Activated gamma-delta T cell treated with anti-CD3 and anti-CD28 coated beads, Interleukin-2, amount 50 U/mL, for 16 hours (primary cell): ENCODE measurements around the gene TTLL9.
"Not testable (repeated sequence)": the region's sequence is repeated elsewhere in the genome, so short reads cannot be mapped to it uniquely, and the experiment has no call there.

Source experiments
- DNase-seq: peaks from one replicate; pipeline ENCODE4 v3.0.0-alpha.2; 2020; ENCODE audit warnings: low read depth

The TTLL9 gene

DNA sequence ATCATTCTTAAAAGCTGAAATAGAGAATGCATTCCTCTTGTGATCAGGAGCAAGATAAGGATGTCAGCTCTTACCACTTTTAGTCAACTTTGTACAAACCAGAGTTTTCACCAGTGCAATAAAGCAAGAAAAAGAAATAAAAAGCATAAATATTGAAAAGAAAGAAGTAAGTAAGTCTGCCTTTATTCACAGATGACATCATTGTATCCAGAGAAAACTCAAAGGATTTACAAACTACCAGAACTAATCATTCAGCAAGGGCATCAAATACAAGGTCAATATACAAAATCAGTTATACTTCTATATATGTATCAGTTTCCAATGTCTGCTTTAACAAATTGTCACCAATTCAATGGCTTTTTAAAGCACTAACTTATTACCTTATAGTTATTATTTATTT lies 13.4 kb downstream of the TTLL9 start:
- no peak for DNase-seq

DNA sequence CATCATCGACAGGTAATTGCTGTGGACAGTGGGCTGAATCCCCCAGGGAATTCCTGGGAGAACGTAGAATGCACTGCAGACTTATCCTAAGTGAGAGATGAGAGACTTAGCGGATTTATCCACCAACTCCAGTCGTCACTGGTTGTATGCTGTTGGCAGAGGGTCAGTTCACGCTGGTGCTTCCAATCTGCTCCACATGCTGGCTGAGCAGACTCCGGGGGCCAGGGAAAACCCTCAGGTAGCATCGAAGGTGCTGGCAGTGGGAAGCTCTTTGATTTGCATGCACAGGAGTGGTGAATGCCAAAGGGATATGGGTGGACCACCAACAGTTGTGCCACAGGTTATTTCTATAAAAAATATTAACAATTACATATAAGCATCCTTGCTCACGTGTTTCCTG lies 20.2 kb downstream of the TTLL9 start:
- DNase-seq = no peak

DNA sequence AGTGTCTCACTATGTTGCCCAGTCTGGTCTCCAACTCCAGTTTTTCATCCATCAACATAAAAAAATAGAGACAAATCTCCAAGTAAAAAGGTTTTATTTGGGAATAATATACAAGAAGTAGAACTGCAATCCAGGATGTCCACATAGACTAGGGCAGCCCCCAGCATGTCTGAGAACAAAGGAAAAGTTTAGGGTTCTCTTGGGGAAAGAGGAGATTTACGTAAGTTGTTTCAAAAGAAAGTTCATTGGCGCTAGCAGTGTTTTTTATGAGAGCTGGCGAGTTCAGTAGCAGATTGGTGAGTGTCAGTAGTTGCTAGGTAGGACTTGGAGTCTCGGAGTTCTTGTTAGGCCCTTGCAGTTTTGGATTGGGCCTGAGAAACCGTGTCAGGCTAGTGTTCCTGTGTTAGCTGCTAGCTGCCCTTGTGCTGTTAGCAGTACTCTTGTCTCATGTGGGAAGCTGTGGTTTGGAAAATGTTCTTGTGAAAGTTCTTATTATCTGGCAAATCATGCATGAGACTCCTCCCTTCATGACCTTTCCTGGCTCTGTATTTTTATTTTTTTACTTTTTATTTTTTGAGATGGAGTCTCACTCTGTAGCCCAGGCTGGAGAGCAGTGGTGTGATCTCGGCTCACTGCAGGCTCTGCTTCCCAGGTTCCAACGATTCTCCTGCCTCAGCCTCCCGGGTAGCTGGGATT lies 24.7 kb downstream of the TTLL9 start:
- no peak for DNase-seq

DNA sequence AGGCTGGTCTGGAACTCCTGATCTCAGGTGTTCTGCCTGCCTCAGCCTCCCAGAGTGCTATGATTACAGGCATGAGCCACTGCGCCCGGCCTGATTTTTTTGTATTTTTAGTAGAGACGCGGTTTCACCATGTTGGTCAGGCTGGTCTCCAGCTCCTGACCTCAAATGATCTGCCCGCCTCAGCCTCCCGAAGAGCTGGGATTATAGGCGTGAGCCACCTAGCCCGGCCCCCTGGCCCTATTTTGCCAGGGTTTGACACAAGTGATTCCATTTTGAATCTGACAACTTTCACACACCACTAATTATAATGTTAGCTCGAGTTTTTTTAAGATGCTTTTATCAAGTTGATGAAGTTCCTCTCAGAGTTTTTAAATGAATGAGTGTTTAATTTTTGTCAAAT lies 25.6 kb downstream of the TTLL9 start:
- DNase-seq = no peak

DNA sequence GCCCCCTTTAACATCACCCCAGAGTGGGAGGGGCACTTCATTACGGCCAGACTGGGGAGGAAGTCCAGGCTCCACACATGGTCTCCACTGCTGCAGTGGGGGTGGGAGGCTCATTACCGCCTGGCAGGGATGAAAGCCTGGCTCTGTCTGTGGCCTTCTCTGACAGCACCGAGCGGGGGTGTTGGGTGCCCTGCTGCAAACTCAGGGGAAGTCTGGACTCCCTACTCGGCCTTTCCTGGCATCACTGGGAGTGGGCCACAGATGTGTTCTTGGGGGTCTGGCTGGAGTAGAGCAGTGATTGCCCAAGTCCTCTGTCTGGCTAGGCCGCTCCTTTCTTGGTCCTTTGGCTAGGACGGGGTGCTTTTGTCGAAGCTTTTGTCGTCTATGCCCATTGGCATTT lies 27.1 kb downstream of the TTLL9 start:
- no peak for DNase-seq

DNA sequence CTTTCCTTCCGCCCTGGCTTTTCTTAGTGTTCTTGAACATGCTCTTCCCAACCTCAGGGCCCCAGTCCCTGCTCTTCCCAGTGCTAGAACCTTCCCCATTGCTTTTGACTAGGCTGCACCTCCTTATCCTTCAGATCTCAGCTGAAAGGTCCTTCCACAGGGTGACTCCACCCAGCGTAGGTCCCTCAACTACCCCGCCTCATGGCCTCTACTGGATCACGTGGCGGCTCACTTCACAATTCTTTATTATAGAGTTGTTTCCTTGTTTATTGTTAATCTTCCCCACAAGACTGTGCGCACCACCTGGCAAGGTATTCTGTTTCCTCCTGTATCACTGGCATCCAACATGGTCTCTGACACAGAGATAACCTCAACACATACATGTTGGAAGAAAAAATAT lies 31.2 kb downstream of the TTLL9 start:
- DNase-seq = no peak

DNA sequence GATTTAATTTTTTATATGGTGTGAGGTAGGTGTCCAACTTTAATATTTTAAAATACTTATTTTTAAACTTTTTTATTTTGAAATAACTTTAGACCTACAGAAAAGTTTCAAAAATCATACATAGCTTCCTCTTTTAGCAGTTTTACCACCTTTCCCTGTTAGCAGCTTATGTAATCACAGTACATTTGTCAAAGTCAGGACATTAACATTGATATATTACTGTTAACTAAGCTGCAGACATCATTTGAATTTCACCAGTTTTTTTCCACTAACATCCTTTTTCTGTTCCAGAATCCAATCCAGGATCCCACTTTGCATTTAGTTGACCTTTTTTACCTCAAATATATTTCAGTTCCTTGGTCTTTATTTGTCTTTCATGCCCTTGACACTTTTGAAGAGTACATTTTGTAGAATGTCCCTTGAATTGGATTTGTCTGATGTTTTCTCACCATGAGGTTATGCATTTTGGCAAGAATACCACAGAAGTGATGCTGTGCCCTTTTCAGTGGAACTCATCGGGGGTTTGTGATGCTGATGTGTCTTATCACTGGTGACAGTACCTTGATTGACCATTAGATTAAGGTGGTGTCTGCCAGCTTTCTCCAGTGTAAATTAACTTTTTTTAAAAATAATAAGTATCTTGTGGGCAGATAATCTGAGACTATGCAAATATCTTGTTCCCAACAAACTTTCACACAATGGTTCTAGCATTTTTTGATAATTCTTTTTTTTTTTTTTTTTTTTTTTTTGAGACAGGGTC lies 33.4 kb downstream of the TTLL9 start:
- no peak for DNase-seq

DNA sequence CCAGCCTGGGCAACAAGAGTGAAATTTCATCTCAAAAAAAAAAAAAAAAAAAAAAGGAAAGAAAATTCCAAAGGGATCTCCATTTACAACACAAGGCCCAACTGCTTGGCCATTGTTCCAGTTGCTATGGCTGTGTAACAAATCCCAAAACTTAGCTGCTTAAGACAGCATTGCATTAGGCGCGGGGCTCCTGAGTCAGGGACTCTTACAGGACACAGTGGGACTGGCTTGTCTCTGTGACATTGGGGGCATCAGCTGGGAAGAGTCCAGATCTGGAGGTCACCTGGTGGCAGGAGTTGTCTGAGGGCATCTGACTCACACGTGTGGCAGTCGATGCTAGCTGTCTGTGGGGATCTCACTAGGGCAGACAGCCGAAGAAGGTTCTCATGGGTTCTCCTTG lies 35.6 kb downstream of the TTLL9 start:
- no peak for DNase-seq

DNA sequence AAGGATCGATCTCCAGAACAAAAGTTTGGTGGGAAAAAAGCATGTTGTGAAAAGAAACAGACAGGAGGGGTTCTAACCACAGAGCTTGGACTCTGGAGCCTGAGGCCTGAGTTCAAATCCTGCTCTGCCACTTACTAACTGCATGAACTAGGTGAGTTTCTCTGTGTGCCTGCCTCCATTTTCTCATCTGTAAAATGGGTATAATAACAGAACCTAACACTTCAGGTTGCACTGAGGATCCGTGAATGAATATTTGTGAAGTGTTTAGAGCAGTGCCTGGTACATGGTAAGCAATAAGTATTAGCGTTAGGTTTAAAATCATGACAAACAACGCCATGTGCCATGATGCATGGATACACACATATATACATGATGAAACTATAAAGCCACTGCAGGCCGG lies 36.6 kb downstream of the TTLL9 start:
- DNase-seq = no peak

DNA sequence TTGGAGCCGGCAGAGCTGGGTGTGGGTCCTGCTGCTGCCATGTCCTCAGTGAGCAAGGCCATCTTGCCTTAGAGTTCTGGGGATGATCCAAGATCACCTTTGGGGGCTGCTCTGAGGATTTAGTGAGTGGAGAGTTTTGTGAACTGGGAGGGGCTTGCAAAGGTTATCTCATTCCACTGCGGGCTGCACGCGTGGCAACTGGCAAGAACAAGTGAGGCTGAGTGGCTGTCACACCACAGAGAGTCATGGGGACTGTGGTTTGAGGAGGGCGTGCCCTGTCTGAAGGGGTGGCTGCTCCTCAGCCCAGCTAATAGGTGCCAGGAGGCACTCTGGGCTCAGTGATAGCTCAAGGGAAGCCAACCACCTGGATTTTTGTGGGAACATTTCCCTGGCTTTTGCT lies 37.6 kb downstream of the TTLL9 start:
- DNase-seq = no peak

DNA sequence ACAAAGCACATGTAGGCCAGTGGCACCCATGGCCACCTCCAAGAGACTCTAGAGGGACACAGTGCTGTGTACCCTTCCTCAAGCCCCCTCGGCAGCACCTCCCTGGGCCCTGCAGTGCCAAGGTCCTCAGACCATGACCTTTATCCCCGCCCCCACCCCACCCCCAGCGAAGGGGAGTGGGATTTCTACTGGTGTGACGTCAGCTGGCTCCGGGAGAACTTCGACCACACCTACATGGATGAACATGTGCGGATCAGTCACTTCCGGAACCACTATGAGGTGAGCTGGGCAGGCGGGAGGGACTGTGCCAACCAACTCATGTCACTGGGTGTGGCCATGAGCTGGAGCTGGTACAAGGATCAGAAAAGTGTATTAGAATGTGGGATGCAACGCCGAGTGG lies 38.0 kb downstream of the TTLL9 start:
- DNase-seq = no peak

DNA sequence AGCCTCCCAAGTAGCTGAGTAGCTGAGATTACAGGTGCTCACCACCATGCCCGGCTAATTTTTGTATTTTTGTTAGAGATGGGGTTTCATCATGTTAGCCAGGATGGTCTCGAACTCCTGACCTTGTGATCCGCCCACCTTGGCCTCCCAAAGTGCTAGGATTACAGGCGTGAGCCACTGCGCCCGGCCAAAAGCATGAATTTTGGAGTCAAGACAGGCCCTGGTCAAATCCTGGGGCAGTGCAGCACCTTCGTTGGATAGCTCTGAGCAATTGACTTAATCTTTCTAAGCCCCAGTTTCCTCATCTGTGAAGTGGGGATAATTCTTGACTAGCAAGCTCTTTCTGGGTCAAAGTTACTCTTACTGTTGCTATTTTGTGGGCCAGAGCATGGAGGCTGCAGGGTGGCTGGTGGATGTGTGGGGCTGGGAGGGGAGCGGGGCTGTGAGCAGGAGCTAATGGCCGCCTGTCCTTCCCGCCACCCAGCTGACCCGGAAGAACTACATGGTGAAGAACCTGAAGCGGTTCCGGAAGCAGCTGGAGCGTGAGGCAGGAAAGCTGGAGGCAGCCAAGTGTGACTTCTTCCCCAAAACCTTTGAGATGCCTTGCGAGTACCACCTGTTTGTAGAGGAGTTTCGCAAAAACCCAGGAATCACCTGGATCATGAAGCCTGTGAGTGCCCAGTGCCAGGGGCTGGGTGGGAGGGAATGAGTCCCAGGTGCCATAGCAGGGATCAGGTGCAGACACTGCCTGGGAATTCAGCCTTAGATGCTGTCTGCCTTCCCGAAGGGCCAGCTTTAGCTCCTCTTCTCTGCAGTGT lies 39.0 kb downstream of the TTLL9 start:
- no peak for DNase-seq

DNA sequence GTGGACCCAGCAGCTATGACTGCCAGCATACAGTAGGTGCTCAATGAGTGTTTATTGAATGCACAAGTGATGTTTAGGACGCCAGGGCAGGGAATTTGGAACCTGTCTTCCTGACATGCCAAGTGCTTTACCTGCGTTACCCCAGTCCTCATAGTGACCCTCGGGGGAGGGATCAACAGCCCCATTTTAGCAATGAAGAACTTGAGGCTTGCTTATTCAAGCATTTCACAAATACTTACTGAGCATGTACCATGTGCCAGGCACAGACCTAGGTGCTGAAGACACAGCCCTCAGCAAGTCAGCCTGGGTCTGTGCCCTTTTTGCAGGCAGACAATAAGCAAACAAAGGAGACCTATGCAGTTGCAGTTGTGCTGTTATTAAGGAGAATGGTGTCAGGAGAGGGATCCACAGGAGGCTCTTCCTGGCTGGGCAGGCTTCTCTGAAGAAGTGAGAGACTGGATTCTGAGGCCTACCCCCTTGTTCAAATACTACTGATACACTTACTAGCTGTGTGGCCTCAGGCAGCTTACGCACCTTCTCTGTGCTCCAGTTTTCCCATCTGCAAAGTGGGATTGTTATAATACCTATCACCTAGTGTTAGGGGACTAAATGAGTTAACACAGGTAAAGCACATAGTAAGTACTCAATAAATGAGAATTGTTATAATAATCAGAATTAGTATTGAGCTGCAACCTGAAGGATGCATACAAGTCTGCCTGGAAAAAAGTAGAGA lies 39.8 kb downstream of the TTLL9 start:
- no peak for DNase-seq

DNA sequence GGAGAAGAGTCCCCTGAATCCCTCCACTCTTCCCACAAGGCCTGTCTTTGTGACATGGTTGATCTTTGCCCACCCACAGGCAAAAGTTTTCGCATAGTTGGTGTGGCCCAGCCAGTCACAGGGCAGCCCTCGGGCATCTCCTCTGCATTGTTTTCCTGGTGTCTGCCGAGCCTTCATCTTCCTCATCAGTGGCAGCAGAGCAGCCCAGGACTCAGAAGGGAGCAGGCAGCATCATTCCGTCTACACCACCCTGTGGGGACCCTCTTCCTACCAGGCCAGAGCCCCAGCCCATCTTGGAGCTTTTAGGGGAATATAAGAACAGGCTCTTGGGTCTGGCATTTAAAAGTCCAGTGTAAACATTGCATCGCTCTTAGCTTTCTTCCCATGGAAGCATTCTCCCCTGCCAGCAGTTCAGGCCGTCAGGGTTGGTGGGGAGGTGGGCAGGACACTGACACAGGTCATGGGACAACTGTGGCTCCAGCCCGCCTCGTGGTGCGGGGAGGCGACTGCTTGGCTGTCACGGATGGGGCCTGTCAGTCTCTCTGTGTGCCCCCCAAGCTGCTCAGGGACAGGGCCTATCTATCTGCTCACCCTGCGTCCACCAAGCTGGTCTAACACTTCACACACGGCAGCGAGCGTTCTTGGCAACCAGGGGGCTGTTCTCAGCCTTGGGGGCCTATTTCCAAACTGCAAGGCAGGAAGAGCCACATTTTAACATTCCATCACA lies 43.2 kb downstream of the TTLL9 start:
- DNase-seq = no peak

DNA sequence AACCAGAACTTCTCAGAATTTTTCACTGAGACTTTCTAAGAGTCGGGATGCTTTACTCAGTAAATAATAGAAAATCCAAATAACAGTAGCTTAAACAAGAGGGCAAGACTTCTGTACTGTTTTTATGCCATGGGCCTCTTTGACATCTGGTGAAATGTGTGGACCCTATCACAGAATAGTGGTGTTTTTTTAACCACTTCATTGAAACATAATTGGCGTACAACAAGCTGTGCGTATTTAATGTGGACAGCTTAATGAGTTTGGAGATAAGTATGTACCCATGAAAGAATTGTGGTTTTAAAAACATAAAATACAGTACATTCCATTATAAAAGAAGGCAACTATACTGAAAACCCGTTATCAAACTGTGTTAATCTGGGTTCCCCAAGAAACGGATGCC lies 43.7 kb downstream of the TTLL9 start:
- no peak for DNase-seq

DNA sequence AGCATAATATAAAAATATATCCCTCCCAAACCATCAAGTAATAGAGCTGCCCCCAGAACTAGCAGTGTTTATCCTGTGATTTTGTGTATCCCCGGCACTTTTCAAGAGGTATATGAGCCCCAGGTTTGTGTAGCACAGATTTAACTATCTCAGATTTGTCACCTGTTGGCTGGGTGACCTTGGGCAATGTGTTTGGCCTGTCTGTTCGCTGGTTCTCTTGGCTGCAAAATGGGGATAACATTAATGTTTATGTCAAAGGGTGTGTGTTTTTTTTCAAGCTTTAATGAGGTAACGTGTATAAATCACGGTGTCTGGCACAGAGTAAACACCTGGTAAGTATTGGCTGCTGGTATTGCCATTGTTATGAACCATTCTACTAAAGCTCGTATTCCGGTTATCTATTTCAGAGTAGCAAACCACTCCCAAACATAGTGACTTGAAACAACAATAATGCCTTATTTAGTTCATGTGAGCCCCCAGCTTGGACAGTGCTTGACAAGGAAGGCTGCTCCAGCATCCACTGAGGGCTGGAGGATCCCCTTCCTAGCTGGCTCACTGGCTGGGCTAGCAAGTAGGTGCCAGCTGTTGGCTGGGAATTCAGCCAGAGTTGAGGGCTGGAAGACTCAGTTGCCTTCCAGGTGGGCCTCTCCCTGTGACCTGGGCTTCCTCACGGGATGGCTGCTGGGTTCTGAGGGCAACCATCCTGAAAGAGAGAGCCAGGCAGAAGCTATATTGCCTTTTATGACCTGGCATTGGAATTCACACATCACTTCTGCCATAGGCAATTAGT lies 45.3 kb downstream of the TTLL9 start:
- DNase-seq = no peak

DNA sequence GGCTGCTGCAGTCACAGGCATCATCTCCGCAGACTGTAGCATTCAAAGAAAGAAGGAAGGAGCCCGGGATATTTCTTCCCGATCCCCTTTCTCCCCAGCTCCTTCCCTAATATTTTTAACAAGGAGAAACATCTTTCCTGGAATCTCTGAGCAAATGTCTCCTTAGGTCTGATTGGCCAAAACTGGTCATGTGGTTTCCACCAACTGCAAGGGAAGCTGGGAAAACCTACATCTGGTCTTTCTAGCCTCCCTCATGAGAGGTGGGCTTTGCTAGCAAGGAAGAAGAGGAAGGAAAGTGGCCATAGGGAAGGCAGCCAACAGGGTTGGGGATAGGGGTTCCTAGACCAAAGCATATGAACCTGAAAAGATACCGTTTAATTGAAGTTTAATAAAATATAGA lies 46.3 kb downstream of the TTLL9 start:
- no peak for DNase-seq

DNA sequence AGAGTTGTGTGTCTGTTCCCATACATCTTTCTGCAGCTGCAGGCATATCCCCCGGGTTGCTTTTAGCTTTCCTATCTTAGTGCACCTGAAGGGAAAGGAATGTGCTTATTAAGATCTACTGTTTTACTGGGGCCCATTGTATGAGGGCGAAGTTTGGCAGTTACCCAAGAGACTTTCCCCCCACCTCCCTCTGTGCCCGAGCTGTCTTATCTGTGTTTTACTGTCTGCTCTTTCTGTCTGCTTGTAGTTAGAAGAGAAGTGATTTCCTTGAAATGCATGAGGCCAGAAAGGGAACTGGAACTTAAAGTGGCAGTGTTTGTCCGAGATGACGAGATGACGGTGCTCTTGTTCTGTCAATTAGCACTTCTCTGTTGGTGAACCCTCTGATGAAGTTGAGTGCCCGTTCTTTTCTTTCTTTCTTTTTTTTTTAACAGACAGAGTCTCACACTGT lies 47.6 kb downstream of the TTLL9 start:
- DNase-seq = not testable (repeated sequence)

DNA sequence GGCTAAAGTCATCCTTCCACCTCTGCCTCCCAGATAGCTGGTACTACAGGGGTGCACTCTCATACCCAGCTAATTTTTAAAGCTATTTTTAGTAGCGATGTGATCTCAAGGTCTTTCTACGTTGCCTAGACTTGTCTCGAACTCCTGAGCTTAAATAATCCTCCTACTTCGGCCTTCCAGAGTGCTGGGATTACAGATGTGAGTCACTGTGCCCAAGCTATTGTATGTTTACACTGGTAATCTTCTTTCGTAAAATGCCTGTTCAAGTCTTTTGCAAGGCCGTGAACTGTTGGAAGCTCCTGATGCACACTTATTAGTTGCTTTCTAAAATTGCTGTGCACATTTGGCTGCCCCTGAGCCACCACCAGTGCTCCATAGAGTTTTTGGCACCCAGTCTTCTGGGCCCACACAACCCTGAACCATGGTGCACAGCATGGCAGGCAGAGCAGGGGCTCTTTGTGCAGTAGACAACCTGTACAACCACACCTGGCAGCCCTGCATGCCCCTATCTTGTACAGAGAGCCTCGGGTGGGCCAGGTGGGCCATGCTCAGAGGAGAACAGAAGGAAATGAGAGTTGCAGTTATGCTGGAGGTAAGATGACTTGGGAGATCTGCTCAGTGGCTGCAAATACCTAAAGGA lies 48.2 kb downstream of the TTLL9 start:
- DNase-seq = no peak
